Activated T-cell treated with anti-CD3 and anti-CD28 coated beads for 48 hours (primary cell): ENCODE results near the gene NR2E3.
A peak's percentile ranks its signal among the peaks of the same experiment; 100 is the strongest.

Experiments
- DNase-seq: peaks from one replicate; pipeline ENCODE4 v3.0.0-alpha.2; 2020; ENCODE audit warnings: low read depth

The NR2E3 gene

DNA sequence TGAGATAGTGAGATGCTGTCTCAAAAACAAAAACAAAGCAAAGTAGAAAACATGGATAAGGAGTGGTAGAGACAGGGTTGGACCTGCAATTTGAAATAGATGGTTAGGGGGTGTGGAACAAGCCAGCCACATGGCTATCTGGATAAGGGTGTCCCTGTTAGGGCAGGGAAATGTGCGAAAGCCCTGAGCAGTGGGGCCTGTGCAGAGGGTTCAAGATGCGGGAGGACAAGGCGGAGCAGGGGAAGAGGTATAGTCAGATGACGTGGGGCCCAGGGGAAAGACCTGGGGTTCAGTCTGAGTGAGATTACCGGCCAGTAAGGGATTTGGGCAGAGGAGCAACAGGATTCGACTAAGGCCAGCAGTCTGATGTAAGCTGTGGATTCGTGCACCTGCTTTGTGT, 18.4 kb upstream of the NR2E3 start:
- no peak for DNase-seq

DNA sequence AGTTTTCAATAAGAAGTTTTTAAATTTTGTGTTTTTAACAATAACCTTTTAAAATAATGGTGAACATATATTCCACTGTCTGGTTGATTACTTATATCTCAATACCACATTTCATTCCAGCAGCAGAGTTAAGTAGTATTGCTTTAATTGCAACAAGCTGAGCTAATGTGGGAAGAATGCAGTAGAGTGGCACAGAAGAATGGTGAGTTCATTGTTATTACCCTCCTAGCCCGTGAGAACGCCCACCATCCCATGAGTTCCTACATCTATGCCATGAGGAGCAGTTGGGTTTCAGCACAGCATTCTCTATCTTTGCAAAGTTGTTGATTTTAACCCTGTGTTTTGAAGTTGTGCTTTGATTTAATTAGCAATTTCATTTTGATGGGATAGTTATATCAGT, 17.8 kb upstream of the NR2E3 start:
- DNase-seq, result no peak

DNA sequence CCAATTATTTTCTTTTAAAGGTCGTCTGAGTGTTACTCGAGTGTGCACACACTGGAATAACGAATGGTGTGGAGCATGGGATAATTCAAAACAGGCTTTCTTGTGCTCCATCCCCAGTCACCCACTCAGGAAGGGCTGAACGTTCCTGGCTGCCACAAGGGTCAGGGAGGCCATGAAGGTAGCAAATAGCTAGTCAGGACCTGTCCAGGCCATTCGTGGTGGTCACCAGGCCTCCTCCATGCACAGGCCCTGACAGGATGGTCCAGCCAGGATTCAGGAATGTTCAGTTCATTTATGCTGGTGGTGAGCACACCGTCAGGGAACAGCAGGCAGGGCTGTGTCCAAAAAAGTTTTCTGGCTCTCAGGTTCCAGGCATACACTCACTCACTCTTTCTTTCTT, 11.7 kb upstream of the NR2E3 start:
- DNase-seq, result no peak

DNA sequence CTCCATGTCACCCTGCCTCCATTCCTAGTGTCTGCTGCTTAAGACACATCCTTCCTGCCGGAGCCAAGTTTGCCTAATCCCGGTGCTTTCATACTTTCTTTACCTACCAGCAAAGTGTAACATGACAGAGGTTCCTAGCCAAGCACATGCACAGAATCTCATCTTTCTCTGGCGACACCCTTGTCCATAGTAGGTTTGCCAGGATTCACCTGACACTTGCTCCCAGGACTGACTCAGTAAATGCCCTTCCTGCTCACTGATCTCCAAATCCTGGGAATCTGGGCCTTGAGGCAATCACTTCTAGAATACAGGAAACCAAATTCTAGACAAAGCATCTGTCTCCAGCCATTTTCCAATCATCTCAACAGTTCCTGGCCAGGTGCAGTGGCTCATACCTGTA, 10.2 kb upstream of the NR2E3 start:
- DNase-seq, result no peak

DNA sequence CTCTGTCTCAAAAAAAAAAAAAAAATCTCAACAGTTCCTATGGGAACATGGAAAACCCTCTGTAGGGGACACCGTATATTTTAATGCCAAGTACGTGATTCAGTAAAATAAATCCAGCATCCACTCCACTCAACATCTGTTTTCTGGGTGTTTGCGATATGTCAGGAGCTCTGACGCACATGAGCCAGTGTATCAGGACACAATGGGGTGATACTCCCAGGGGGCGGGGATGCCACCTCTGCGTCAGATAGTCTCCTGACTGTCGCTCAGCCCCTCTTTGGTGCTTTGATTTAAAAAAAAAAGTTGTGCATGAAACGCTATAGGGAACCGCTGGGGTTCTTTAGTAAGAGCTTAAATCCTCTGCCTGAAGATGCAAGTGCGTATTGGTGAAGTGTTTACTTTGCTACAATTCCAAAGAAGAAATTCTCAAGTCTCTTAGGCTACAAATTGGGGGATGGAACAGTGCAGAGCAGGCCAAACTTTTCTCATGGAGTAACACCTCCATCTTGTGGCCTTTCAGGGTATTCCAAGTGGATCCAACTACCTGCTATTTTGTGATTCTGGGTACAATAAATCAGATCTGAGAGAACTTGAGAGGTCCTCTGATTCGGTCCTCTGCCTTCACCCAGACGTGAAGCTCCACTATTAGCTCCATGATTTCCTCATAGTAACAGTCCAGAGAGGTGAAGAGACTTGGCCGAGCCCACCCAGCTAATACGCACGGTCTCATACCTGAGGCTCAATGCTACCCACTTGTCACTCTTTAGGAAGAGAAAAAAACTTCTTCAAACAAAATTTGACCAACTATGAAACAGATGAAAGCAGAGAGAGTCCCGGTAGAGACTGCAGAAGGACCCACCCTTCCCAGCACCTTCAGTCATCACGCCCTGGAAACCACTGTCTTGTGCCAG, 9.3 kb upstream of the NR2E3 start:
- no peak for DNase-seq

DNA sequence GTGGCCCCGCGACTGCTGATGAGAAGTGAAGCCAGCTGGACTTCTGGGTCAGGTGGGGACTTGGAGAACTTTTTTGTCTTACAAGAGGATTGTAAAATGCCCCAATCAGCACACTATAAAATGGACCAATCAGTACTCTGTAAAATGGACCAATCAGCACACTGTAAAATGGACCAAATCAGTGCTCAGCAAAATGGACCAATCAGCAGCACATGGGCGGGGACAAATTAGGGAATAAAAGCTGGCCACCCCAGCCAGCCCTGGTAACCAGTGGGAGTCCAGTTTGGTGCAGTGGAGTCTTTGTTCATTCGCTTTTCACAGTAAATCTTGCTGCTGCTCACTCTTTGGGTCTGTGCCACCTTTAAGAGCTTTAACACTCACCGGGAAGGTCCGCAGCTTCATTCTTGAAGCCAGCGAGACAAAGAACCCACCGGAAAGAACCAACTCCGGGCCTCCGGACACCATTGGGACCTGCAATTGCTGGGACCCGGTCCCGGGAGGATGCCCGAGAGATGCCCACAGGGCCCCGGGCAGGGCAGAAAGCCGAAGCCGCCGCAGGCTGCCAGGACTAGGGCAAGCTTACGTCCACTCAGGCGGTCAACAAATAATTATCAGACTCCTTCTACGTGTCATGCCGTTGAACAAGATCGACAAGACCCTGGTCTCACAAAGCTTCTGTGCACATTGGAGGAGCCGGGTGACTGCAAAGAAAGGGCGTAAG, 8.3 kb upstream of the NR2E3 start:
- no peak for DNase-seq

DNA sequence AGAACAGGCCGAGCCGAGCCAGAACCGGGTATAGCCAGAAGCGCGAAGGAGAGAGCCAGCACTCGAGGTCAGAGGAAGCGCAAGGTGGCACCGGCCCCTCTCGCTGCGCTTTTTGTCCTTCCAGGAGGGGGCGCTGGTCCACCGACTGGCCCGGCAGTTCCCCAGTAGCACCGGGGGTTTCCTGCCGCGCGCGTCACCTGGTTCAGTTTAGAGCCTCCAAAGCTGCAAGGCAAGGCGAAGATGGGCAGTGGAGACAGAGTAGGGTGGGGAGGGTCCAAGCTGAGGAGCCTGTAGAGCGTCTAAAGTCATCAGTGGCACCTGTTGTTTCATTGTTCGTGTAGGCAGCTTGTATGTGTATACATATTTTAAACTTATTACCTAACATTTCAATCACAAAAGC, 7.6 kb upstream of the NR2E3 start:
- peak; percentile 20 for DNase-seq

DNA sequence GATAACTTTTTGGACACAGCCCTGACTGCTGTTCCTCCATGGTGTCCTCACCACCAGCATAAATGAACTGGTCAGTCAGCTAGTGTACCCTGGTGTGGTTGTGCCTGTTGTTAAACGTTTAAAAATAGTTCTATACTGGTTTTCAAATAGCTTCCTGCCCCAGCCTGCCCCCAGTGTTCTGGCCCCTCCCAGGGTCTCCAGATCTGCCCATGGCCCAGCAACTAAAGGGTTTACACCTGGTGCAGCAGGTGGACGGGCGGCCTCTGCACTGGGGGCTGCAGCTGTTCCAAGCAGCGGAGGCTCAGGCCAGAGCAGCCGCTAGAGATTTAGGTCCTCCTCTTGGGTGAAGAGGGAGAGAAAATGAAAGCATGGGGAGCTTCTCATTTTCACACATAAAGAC, 6.1 kb upstream of the NR2E3 start:
- no peak for DNase-seq

DNA sequence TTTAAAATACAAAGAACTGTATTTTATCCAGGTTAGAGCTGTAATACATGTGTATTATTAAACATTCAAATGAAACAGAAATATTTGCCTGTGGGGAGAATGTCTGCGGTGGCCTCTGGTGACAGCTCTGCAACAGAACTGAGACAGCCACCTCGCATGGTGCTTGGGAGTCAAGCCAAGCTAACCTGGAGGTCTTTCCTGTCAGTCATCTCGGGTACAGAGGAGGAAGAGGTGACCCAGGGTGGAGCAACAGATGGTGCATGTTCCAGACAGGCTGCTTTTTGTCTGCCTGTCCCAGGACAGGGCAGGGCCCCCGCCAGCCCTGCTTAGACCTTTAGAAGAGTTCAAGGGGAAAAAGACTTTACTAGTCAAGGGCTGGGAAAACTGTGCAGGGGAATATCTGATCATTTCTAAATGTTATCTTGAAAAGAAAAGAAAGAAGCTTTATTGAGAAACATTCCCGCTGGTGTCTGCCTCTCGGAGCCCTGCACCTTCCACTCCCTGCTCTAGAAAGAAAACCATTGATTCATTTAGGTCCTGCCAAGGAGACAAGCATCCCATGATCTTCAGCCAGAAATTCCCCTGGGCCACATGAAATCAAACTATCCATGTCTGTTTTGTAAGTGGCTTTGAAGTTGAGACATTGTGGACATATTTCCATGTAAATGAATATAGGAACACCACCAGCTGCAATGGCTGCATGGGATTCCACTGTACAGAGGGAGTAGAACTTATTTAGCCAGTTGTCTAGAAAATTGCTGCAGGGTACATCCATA, 5.5 kb upstream of the NR2E3 start:
- no peak for DNase-seq

DNA sequence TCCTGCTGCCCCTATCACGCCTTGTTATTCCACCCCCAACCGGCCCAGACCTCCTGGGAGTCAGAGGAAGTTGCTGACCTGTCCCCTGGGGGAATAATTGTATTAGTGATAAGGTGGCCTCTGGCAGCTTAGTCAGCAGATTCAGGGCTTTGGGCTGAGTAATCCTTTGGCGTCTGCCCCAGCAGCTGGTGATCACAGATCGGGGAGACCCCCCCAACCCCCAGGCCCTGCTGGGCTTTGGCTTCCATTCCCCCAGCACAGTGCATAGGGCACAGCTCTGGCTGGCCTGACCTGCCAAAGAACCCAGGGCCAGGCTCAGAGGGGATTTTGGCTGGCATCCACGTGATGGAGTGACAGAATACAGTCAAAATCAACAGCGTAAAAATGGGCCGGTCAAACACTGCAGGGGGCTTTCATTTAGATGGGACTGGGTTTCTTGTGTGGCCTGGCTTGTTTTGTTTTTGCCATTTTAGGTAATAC, 3.9 kb upstream of the NR2E3 start:
- DNase-seq, result no peak

DNA sequence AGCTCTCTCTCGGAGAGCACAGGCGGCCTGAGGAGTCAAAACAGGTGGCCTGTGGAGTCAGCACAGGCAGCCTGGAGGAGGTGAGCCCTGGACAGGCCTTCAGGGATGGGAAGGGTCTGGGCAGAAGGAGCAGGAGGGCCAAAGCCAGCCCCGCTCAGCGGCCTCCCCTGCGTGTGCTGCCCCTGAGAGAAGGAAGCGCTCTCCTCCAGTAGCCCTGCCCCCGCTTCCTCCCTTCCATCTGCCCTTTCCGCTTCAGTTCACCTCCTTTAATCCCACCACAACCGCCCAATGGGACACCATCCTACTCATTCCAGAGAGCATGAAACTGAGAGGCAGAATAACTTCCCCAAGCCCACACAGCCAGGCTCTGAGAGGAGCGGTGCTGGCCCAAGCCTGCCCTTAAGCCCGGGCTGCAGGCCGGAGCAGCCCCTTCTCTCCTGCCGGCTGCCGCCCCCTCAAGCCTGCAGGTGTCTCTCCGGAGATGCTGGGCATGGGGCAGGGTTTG, 3.2 kb upstream of the NR2E3 start:
- no peak for DNase-seq

DNA sequence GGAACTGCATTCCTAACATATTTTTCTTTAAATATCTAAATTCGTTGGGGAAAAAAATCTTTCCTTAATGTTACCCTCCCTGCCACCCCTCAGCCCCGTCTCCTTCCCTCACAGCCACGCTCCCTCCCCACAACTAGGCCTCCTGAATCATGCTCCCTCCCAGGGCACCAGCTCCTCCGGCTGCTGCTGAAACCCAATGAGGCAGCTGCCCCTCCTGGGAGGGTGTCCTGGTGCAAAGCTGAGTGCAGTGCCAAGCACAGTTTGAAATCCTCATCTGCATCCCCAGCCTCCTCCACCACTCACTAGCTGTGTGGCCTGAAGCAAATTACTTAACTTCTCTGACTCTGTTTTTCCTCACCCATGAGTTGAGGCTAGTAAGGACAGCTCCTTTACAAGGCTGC, 2.7 kb upstream of the NR2E3 start:
- no peak for DNase-seq

DNA sequence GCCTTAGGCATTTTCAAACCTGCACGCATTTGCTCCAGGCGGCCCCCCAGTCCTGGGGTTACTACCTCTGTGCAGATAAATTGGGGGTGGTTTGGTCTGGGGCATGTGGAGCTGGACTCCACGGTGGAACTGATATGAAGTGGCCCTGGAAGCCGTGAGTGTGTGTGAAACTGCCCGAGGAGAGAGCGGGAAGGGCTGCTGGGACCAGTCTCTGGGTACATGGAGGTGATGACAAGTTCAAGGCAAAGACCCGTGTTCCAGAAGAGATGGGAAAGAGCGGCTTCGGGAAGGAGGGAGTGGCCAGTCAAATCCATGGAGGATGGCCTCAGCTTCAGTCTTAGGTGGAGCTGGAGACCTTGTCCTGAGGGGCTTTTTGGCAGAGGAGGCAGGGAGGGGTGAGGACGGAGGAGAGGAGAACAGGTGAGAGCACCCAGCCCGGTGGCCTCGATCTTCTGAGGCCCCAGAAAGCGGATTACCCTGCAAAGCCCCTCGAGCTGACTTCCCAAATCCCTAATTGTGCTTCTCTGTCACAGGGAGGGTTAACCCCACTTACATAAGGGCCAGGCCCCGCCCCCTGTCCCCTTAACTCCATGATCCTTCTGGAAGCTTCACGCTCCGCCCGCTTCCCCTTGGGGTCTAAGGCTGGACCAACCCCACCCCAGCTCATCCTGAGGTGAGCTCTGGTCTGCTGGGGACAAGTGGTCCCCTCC, 1.9 kb upstream of the NR2E3 start:
- no peak for DNase-seq

DNA sequence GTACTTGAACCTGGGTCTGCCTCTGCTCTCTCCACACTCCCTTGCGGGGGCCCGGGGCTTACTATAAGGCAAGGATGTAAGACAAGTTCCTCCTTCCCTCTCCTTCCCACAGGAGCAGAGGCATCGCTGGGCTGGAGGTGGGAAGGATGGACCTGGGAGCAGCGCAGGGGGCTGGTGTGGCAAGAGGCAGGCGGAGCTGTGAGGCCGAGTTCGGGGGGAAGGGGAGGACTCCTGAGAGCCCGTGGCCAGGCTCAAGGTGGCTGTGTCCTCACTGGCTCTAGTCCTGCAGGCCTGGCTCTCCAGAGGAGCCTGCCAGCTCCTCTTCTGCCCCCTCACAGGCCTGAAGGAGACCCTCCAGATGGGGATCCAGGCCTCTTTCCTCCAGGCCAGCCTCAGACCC, 1.0 kb upstream of the NR2E3 start:
- DNase-seq, result no peak

DNA sequence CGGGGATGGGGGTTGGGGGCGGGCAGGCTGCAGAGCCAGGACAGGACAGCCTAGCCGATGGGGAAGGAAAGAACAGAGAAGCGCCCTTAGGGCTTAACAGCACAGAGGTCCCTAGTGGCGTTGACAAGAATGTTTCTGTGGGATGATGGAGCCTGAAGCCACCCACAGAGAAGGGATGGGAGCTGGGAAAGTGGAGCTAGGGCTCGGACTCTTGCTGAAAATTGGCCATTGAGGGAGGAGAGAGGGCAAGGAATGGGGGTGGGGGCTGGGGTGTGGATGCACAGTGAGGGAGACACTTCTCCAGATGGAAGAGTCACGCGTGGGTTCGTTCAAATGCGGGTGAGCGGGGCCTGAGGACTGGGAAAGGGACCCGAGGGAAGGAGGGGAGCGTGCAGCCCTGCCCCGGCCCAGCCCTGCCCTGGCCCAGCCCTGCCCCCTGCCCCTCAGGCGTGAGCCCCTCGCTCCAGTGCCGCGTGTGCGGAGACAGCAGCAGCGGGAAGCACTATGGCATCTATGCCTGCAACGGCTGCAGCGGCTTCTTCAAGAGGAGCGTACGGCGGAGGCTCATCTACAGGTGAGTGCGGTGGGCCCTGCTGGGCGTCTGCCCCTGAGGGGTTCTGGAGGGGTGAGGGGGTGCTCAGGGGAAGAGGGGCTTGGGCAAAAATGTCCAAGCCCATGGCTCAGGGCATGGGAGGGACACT, 832 bp downstream of the NR2E3 start:
- DNase-seq, result no peak

DNA sequence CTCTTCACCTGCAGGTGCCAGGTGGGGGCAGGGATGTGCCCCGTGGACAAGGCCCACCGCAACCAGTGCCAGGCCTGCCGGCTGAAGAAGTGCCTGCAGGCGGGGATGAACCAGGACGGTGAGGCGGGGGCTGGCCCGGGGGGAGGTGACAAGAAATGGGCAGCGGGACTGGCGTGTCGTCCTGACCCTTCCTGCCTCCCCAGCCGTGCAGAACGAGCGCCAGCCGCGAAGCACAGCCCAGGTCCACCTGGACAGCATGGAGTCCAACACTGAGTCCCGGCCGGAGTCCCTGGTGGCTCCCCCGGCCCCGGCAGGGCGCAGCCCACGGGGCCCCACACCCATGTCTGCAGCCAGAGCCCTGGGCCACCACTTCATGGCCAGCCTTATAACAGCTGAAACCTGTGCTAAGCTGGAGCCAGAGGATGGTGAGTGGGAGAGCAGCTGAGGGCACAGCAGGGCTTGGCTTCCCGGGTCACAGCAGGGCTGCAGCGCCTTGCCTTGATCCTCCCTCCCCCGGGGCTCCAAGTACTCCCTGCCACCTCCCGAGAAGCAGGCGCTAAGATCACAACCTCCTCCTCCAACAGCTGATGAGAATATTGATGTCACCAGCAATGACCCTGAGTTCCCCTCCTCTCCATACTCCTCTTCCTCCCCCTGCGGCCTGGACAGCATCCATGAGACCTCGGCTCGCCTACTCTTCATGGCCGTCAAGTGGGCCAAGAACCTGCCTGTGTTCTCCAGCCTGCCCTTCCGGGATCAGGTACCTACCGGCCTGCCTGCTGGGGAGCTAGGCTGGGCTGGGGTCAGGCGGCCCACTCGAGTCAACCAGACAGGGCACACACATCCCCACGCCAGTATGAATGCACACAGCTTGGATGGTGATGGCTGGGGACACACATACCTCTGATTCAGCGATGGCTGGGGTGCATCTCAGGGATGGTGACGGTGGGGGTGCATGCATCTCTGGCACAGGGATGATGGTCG, 1.7 kb downstream of the NR2E3 start:
- DNase-seq, result no peak

DNA sequence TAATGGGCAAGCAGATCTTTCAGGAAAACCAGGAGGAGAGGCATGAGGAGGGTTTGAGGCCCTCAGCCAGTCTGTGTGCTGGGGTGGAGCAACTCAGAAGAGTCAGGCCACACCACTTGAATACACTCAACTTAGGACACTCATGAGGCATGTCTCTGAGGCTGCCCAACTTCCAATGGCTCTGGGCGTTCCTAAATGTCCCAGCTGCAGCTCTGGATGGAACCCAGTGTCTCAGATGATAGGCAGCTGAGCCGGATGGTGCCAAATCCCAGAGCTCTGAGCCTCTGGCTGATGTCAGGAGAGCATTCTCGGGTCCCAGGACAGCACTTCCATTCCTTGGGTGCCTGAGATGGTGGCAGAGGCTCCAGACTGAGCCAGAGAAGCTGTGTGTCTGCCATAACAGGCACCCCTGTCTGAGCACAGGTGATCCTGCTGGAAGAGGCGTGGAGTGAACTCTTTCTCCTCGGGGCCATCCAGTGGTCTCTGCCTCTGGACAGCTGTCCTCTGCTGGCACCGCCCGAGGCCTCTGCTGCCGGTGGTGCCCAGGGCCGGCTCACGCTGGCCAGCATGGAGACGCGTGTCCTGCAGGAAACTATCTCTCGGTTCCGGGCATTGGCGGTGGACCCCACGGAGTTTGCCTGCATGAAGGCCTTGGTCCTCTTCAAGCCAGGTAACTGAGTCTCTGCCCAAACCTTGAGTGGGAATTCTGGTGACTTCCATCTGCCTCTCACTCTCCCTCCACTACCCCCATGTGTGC, 2.8 kb downstream of the NR2E3 start:
- DNase-seq, result no peak

DNA sequence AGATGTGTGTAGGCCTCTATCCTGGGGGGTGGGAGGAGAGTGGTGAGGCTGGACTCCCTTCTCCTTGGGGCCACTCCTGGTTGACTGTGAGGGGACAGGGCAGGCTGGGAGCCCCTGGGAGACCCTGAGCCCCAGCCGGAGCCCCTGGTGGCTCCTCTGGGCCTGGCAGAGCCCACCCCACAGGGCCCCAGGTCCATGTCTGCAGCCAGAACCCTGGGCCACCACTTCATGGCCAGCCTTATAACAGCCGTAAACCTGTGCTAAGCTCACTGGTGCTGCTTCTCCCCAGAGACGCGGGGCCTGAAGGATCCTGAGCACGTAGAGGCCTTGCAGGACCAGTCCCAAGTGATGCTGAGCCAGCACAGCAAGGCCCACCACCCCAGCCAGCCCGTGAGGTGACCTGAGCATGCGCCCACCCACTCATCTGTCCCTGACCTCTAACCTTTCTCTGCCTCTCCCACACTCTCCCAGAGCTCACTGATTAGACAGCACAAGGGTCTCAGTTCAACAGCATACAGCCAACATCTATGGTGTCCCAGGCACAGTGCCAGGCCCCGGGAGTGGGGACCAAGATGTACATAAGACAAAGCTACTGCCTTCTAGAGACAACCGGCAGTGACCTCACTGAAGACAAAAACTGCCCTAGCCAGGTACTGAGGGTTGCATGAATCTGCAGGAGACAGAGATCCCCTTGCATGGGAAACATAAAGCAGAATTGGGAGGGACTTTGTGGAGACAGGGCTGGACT, 3.5 kb downstream of the NR2E3 start:
- no peak for DNase-seq
